ENCODE data around the gene ECM1. TPM values are rescaled to one million over a fixed set of nuclear protein-coding genes. Genes with fewer than 3 reads are reported as not detected.

The ECM1 gene
- total RNA-seq, 1 donor, result 30.0 TPM

- Histone ChIP-seq H3K79me2 (ENCODE audit: insufficient read depth, low read length) (peaks cover 36% of the 10 kb centered on the region), H3K4me1 (ENCODE audit: insufficient read depth, low read length) (peaks cover 62% of the 10 kb centered on the region), H2AFZ (ENCODE audit: low read length) (no peak overlapping the region), H4K20me1 (ENCODE audit: insufficient read depth, low read length) (peaks cover 6% of the 10 kb centered on the region), H3K4me2 (ENCODE audit: insufficient read depth, low read length) (peak overlapping the region; percentile 96), H3K4me3 (ENCODE audit: insufficient read depth, low read length) (peak overlapping the region; percentile 81), H3K27ac (ENCODE audit: low read depth, low read length) (peak overlapping the region; percentile 100), H3K36me3 (ENCODE audit: insufficient read depth, low read length) (peaks cover 2% of the 10 kb centered on the region), H3K27me3 (ENCODE audit: insufficient read depth, low read length) (no peaks in the 10 kb centered on the region), H3K9me3 (ENCODE audit: low read depth, low read length) (no peaks in the 10 kb centered on the region)
- DNase-seq (ENCODE audit: insufficient read length, low spot score, missing footprints), result peak; percentile 62
- TF ChIP-seq CTCF (IDR thresholded peaks at IDR 0.05; ENCODE audit: extremely low read depth, low read depth, low read length), result no peak
Measured at GRCh38 chr1:150562446-150563339, 54.8 kb downstream of the ECM1 start.

Small RNA genes lying within 50 kb of the gene (small RNA-seq; reads per million reads assigned to genes)
- gene MIR4257, result not detected

Other genes with a start within 250 kb of the ECM1 start
- 118 and 122 TPM in 2 replicates for gene APH1A, start 239.1 kb upstream of the ECM1 start, total RNA-seq
- gene C1orf54, start 235.3 kb upstream of the ECM1 start, total RNA-seq, result 32.2 and 45.4 TPM in 2 replicates
- 15.6 and 16.3 TPM in 2 replicates for gene CIART, start 225.6 kb upstream of the ECM1 start, total RNA-seq
- 28.0 and 29.0 TPM in 2 replicates for gene MRPS21, start 214.2 kb upstream of the ECM1 start, total RNA-seq
- gene PRPF3, start 186.6 kb upstream of the ECM1 start, total RNA-seq, result 33.9 and 35.8 TPM in 2 replicates
- 12.3 and 13.3 TPM in 2 replicates for gene RPRD2, start 144.0 kb upstream of the ECM1 start, total RNA-seq
- 10.1 and 14.7 TPM in 2 replicates for gene TARS2, start 20.7 kb upstream of the ECM1 start, total RNA-seq
- 0.36 TPM in 1 of 2 replicates, not detected in the other for gene FALEC, start 7.6 kb downstream of the ECM1 start, total RNA-seq
- gene ADAMTSL4, start 41.3 kb downstream of the ECM1 start, total RNA-seq, result 3.2 and 5.4 TPM in 2 replicates
- gene MCL1, start 71.5 kb downstream of the ECM1 start, total RNA-seq, result 168 and 176 TPM in 2 replicates
- gene ENSA, start 121.5 kb downstream of the ECM1 start, total RNA-seq, result 63.1 and 66.6 TPM in 2 replicates
- 17.0 and 18.0 TPM in 2 replicates for gene GOLPH3L, start 189.0 kb downstream of the ECM1 start, total RNA-seq
- 0.36 and 0.59 TPM in 2 replicates for gene HORMAD1, start 212.8 kb downstream of the ECM1 start, total RNA-seq

Measured in osteoblast (primary cell).